Cardiac fibroblast (primary cell): ENCODE results near the gene DNAJC30.

Source experiments
- DNase-seq, 2 donors: peaks; one replicate each; pipeline versions ENCODE4 v3.0.0 to v3.0.0-alpha.2; 2010; ENCODE audit warnings: low read depth in 2 of 2
- H3K4me3 ChIP-seq, 2 donors: replicated peaks in 1 of 2; 1 replicate in 1 of 2; 2 replicates in 1 of 2; pipeline ENCODE4 v1.5.1; 2011; ENCODE audit warnings: low read depth in 2 of 2, low read length in 2 of 2, mild to moderate bottlenecking in 2 of 2, moderate library complexity in 1 of 2
- CTCF ChIP-seq: IDR thresholded peaks from one replicate; pipeline ENCODE4 v1.5.1; 2011; ENCODE audit warnings: low read depth, mild to moderate bottlenecking, low read length, inconsistent platforms

The DNAJC30 gene

GRCh38 chr7:73650524-73650923 is 32.7 kb downstream of the DNAJC30 start:
- H3K4me3 ChIP-seq: no peak overlapping the region
- DNase-seq: no peak
- no peak for TF ChIP-seq CTCF

- DNase-seq: no peak
- no peak overlapping the region for H3K4me3 ChIP-seq
- no peak for TF ChIP-seq CTCF
Observed at GRCh38 chr7:73649576-73649975, 33.7 kb downstream of the DNAJC30 start.

GRCh38 chr7:73648593-73649332 is 34.5 kb downstream of the DNAJC30 start:
- H3K4me3 ChIP-seq: no peak overlapping the region
- DNase-seq: no peak
- no peak for TF ChIP-seq CTCF

GRCh38 chr7:73647725-73648592 is 35.3 kb downstream of the DNAJC30 start:
- DNase-seq: no peak
- no peak for TF ChIP-seq CTCF
- H3K4me3 ChIP-seq: peak overlapping the region; percentile 2 to 7

- DNase-seq: no peak
- TF ChIP-seq CTCF: no peak
- no peak overlapping the region for H3K4me3 ChIP-seq
Observed at GRCh38 chr7:73646785-73647724, 36.2 kb downstream of the DNAJC30 start.

GRCh38 chr7:73645643-73646174 is 37.5 kb downstream of the DNAJC30 start:
- TF ChIP-seq CTCF: no peak
- no peak for DNase-seq
- no peak overlapping the region for H3K4me3 ChIP-seq
